ENCODE results near the gene NID2.

The NID2 gene

GRCh38 chr14:52013984-52014600, 54.8 kb downstream of the NID2 start:
- H3K4me1 ChIP-seq: peaks cover 19% of the 10 kb centered on the region
- no peaks in the 10 kb centered on the region for H3K9me3 ChIP-seq
- peaks cover 28% of the 10 kb centered on the region for H3K36me3 ChIP-seq
- no peaks in the 10 kb centered on the region for H3K27me3 ChIP-seq
- peak; percentile 56 for DNase-seq
- peak; percentile 65 for TF ChIP-seq CTCF (IDR thresholded peaks at IDR 0.05; ENCODE audit: low read depth, low read length)
- H3K4me3 ChIP-seq (ENCODE audit: low read depth, low read length): no peak overlapping the region

- Histone ChIP-seq H3K4me3 (ENCODE audit: low read depth, low read length) (no peak overlapping the region), H3K4me1 (peaks cover 19% of the 10 kb centered on the region), H3K9me3 (no peaks in the 10 kb centered on the region), H3K36me3 (peaks cover 42% of the 10 kb centered on the region), H3K27me3 (no peaks in the 10 kb centered on the region)
- 0 out of 2 replicates have a peak, but pooled peaks have one; percentile 9 for TF ChIP-seq CTCF (IDR thresholded peaks at IDR 0.05; ENCODE audit: low read depth, low read length)
- peak; percentile 30 for DNase-seq
These were observed 56.2 kb downstream of the NID2 start for GRCh38 chr14:52012635-52013034.

GRCh38 chr14:52011523-52011922, 57.3 kb downstream of the NID2 start:
- no peak overlapping the region for H3K4me3 ChIP-seq (ENCODE audit: low read depth, low read length)
- H3K4me1 ChIP-seq: peaks cover 19% of the 10 kb centered on the region
- no peak for TF ChIP-seq CTCF (IDR thresholded peaks at IDR 0.05; ENCODE audit: low read depth, low read length)
- no peak for DNase-seq
- H3K9me3 ChIP-seq: no peaks in the 10 kb centered on the region
- peaks cover 53% of the 10 kb centered on the region for H3K36me3 ChIP-seq
- no peaks in the 10 kb centered on the region for H3K27me3 ChIP-seq

- no peak for DNase-seq
- H3K4me3 ChIP-seq (ENCODE audit: low read depth, low read length): no peak overlapping the region
- H3K4me1 ChIP-seq: peaks cover 11% of the 10 kb centered on the region
- H3K36me3 ChIP-seq: peaks cover 66% of the 10 kb centered on the region
- H3K9me3 ChIP-seq: no peaks in the 10 kb centered on the region
- TF ChIP-seq CTCF (IDR thresholded peaks at IDR 0.05; ENCODE audit: low read depth, low read length): no peak
- no peaks in the 10 kb centered on the region for H3K27me3 ChIP-seq
These were observed 58.6 kb downstream of the NID2 start for GRCh38 chr14:52010173-52010693.

- H3K4me1 ChIP-seq: peaks cover 6% of the 10 kb centered on the region; the same call in 1 of the 2 replicates
- H3K9me3 ChIP-seq: no peaks in the 10 kb centered on the region
- no peaks in the 10 kb centered on the region for H3K27me3 ChIP-seq
- TF ChIP-seq CTCF (IDR thresholded peaks at IDR 0.05; ENCODE audit: low read depth, low read length): no peak
- H3K36me3 ChIP-seq: peaks cover 87% of the 10 kb centered on the region
- H3K4me3 ChIP-seq (ENCODE audit: low read depth, low read length): no peak overlapping the region
- DNase-seq: no peak
These were observed 60.7 kb downstream of the NID2 start for GRCh38 chr14:52008136-52008535.

- Histone ChIP-seq H3K36me3 (peaks cover 92% of the 10 kb centered on the region), H3K9me3 (no peaks in the 10 kb centered on the region), H3K4me1 (peaks cover 3% of the 10 kb centered on the region; the same call in 1 of the 2 replicates), H3K4me3 (ENCODE audit: low read depth, low read length) (no peak overlapping the region), H3K27me3 (no peaks in the 10 kb centered on the region)
- no peak for TF ChIP-seq CTCF (IDR thresholded peaks at IDR 0.05; ENCODE audit: low read depth, low read length)
- no peak for DNase-seq
These were observed 61.2 kb downstream of the NID2 start for GRCh38 chr14:52007637-52008036.

Data from BE2C (cell line).